Coronary artery (tissue), 2 donors: ENCODE measurements around the gene MGMT.

ENCODE experiments used
- DNase-seq: peaks from one replicate; pipeline ENCODE4 v3.0.0-alpha.2; 2017; ENCODE audit warnings: low spot score
- H3K27ac ChIP-seq, 2 donors: fragments of 200-600 bp; sonication (generic); one replicate each; pipeline ENCODE4 v1.5.1; 2016 to 2019
- H3K4me3 ChIP-seq: fragments of 200-600 bp; sonication (generic); 2 replicates; pipeline ENCODE4 v1.5.1; 2016; ENCODE audit warnings: mild to moderate bottlenecking, moderate library complexity
- TF ChIP-seq, protein P1 (sequence below): fragments of 200-600 bp; sonication (generic); IDR thresholded peaks from one replicate; pipeline ENCODE4 v1.5.1; 2019; ENCODE audit warnings: antibody characterized with exemption

Gene MGMT

DNA sequence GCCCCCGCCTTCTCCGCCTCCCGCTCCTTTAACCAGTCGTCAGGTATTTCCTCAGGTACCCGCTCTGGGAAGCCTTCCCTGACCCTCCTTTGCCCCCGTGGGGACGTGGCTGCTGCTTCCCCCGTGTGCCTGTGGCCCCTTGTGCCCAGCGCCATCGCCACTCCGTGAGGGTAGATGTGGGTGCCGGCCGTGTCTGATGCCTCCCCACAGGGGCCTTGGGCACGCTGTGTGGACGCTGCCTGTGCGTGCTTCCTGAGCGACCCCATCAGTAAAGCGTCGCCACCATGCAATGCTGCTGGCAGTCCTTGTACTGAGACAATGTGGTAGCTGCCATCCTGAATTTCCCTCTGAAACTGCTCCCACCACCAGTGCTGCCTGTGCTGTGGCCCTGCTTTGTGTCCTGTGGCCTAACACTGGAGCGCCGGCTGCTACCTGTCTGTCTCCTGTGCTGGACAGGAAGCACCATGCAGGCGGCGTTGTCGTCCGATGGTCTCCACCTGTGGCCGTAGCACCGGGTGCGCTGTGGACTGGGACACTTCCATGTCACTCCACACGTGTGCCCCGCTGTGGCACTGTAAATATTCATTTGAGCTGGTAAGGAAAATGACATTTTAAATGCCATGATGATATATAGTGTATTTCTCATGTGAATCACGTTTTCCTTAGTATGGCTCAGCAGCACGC lies 213.8 kb downstream of the MGMT start:
- Histone ChIP-seq H3K4me3 (no peak overlapping the region), H3K27ac (no peak overlapping the region)
- no peak for DNase-seq
- TF ChIP-seq, protein P1, sequence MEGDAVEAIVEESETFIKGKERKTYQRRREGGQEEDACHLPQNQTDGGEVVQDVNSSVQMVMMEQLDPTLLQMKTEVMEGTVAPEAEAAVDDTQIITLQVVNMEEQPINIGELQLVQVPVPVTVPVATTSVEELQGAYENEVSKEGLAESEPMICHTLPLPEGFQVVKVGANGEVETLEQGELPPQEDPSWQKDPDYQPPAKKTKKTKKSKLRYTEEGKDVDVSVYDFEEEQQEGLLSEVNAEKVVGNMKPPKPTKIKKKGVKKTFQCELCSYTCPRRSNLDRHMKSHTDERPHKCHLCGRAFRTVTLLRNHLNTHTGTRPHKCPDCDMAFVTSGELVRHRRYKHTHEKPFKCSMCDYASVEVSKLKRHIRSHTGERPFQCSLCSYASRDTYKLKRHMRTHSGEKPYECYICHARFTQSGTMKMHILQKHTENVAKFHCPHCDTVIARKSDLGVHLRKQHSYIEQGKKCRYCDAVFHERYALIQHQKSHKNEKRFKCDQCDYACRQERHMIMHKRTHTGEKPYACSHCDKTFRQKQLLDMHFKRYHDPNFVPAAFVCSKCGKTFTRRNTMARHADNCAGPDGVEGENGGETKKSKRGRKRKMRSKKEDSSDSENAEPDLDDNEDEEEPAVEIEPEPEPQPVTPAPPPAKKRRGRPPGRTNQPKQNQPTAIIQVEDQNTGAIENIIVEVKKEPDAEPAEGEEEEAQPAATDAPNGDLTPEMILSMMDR, result no peak

DNA sequence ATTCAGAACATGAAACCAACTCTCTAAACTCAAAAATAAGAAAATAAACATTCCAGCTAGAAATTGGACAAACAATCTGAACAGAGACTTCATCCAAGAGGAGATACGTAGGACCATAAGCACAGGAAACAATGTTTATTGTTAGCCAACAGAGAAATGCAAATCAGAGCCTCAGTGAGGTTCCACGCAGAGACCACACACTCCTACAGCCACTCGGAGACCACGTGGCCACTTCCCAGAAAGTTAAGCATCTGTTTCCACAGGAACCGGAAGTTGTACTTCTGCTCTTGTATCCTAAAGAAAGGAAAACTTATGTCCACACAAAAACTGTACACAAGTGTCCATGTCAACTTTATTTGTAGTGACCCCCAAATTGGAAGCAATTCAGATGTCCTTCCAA lies 214.8 kb downstream of the MGMT start:
- H3K27ac ChIP-seq, result no peak overlapping the region
- TF ChIP-seq, protein P1, result no peak
- DNase-seq, result no peak
- H3K4me3 ChIP-seq, result no peak overlapping the region

DNA sequence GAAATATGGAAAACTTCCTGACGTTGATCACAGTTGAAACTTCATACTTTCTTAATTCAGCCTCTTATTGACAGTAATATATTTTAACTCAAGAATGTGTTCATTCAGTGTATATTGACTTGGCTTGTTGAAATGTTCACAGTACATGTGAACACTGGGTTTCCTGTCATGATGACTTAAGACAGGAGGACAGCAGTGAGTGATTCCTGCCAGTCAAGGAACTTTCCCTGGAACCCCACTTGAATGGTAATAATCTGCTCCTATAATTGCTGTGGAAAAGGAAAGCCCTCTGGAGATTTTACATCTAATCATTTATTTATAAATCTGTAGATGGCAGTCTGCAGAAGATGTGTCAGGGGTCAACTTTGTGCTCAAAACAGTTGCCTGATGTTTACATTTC lies 216.5 kb downstream of the MGMT start:
- DNase-seq, result no peak
- Histone ChIP-seq H3K4me3 (no peak overlapping the region), H3K27ac (no peak overlapping the region)
- TF ChIP-seq, protein P1, result no peak

DNA sequence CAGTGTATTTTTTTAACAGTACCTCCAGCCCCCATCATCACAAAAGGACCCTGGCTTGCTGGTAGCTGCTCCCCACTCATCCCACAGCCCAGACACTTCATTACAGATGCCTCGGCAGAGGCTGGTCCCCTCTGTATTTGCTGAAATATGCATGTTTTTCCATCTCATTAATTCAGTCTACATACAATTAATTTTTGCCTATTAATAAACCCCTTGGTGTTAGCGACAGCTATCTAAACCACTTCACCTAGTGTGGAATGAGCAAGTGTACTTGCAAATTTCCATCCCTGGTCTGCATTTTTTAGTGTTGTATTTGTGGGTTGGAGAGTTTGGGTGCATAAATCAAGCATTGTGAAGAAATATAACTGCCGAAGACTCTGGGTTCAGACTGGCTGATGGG lies 216.9 kb downstream of the MGMT start:
- H3K27ac ChIP-seq, result no peak overlapping the region
- no peak overlapping the region for H3K4me3 ChIP-seq
- DNase-seq, result no peak
- TF ChIP-seq, protein P1, result no peak

DNA sequence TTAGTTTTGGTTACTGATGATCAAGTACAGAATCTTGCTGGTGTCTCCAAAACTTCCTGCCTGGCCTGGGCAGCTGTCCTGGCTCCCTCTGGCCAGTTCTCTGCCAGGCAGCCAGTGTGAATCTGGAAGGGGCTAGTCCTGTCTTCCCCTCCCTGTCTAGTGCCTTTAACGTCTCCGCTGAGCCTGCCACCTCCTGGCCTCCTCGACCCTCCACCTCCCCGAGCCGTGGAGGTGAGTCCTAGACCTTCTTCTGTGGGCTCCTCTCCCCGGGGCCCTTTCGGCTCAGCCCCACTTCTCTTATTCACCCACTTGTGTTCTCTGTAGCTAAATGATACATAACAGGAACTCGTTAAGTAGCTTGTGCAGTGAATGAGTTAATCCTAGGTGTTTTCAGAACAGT lies 218.2 kb downstream of the MGMT start:
- TF ChIP-seq, protein P1, result no peak
- no peak for DNase-seq
- H3K4me3 ChIP-seq, result no peak overlapping the region
- no peak overlapping the region for H3K27ac ChIP-seq

DNA sequence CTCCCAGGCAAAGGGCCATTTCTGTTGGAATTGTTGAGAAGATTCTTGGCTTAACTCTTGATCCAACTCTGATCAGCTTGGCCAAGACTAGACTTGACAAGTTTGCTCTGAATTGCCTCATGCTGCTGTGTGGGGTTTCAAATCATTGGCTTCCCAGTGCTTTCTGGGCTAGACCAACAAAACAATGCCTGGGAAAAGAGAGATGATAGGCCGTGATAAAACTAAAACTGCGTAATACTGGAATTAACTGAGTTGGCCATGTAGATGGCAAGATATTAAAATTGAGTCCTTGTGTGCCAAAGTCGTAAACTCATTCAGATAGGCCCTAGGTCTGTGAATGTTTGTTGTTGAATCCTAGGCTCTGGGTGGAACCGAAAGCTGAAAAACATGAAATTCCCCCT lies 222.6 kb downstream of the MGMT start:
- H3K27ac ChIP-seq, result peak overlapping the region in 1 of 2 donors; percentile 61

More for the DNA sequence above, 222.6 kb downstream of the MGMT start:
- TF ChIP-seq, protein P1, result no peak
- no peak for DNase-seq
- peak overlapping the region; percentile 22 for H3K4me3 ChIP-seq
